Progenitor cell of endocrine pancreas (in vitro differentiated cells): ENCODE data around the gene TRAPPC10. TPM values are rescaled to one million over a fixed set of nuclear protein-coding genes. Genes with fewer than 3 reads are reported as not detected.

Source experiments
- DNase-seq: peaks from one replicate; pipeline ENCODE4 v3.0.0; 2021; ENCODE audit warnings: low spot score; ENCODE audit not compliant: unreplicated experiment
- H3K27ac Mint-ChIP-seq: 2 replicates; pipeline ENCODE4 v1.8.0; 2021; ENCODE audit warnings: mild to moderate bottlenecking, moderate library complexity, mixed read lengths
- H3K27me3 Mint-ChIP-seq: 2 replicates; pipeline ENCODE4 v1.8.0; 2021; ENCODE audit warnings: mixed read lengths
- H3K36me3 Mint-ChIP-seq: 2 replicates; pipeline ENCODE4 v1.8.0; 2022; ENCODE audit warnings: mixed read lengths; ENCODE audit not compliant: insufficient read depth
- H3K4me1 Mint-ChIP-seq: 2 replicates; pipeline ENCODE4 v1.8.0; 2021; ENCODE audit warnings: low read depth, mixed read lengths
- H3K4me3 Mint-ChIP-seq: 2 replicates; pipeline ENCODE4 v1.8.0; 2021; ENCODE audit warnings: low read depth, mild to moderate bottlenecking, moderate library complexity, mixed read lengths
- H3K9me3 Mint-ChIP-seq: 2 replicates; pipeline ENCODE4 v1.8.0; 2021; ENCODE audit warnings: low read depth, mixed read lengths
- CTCF ChIP-seq: fragments of 200-600 bp; sonication (generic); IDR thresholded peaks from one replicate; pipeline ENCODE4 v1.5.0; 2021; ENCODE audit warnings: antibody characterized with exemption, mild to moderate bottlenecking; ENCODE audit not compliant: unreplicated experiment
- total RNA-seq: library from RNA; stranded (reverse); gene quantifications from 2 replicates; pipeline ENCODE4 v1.2.1, GENCODE V29; 2021

Gene TRAPPC10
- total RNA-seq, 1 donor from 2014 or later = 42.7 TPM

DNA sequence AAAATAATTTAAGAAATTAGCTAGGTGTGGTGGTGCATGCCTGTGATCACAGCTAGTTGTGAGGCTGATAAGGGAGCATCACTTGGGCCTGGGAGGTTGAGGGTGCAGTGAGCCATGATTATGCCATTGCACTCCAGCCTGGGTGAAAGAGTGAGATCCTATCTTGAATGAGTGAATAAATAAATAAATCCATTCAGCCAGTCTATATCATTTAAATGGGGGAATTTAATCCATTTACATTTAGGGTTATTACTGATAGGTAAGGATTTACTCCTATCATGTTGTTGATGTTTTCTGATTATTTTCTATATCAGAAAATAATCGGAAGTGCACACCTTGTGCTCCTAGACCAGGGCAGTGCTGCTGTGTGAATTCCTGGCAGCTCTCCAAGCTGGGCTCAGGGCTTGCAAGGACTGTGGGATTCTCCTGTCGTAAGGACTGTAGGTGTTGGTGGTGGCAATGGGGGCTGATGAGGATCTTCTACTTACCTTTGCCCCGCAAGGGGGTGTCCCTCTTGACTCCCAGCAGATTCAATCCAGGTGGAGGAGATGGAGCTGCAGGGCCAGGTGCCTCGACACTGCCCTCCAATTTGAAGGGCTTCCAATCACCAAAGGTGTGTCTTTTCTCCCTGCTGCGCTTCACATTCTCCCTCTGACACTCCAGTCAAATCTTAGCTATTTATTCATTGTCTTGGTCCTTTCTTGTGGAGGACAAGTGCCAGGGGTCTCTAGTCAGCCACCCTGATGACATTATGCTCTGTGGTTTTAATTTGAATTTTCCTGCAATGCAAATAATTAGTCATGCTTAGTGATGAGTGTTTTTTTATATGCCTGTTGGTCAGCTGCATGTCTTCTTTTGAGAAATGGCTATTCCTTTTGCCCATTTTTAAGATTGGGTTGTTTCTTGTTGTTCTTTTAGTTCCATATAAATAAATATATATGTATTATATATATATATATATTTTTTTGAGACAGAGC is 14.1 kb upstream of the TRAPPC10 start:
- Mint-ChIP-seq H3K27me3 (peaks cover 2% of the 10 kb centered on the region), H3K4me1 (no peaks in the 10 kb centered on the region), H3K36me3 (no peaks in the 10 kb centered on the region), H3K27ac (no peak overlapping the region), H3K9me3 (no peaks in the 10 kb centered on the region), H3K4me3 (no peak overlapping the region)
- DNase-seq = no peak
- TF ChIP-seq CTCF = no peak

DNA sequence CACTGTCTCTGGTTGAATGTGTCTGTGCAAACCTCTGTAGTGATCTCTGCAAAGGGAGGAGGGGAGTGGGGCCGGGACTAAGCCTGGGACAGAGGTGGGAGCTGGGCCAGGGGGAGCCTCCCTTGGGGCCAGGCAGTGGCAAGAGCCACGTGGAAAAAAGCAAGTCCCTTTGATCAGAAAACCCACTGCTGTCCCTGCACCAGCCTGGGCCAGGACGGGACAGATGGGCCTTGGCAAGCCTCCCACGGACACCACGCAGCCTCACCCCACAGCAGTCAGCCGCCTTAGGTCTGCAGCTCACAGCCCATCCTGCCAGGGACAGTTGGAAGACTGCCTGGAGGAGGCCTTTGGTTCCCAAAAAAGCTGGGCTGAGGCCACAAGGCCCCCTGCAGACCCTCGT is 11.7 kb upstream of the TRAPPC10 start:
- H3K36me3 Mint-ChIP-seq = no peaks in the 10 kb centered on the region
- no peaks in the 10 kb centered on the region for H3K4me1 Mint-ChIP-seq
- TF ChIP-seq CTCF = no peak
- H3K4me3 Mint-ChIP-seq = no peak overlapping the region
- DNase-seq = no peak
- H3K27me3 Mint-ChIP-seq = peaks cover 2% of the 10 kb centered on the region
- H3K27ac Mint-ChIP-seq = no peak overlapping the region
- H3K9me3 Mint-ChIP-seq = no peaks in the 10 kb centered on the region

- Mint-ChIP-seq H3K4me1 (no peaks in the 10 kb centered on the region), H3K9me3 (no peaks in the 10 kb centered on the region), H3K36me3 (no peaks in the 10 kb centered on the region), H3K4me3 (no peak overlapping the region), H3K27me3 (peaks cover 4% of the 10 kb centered on the region), H3K27ac (no peak overlapping the region)
- DNase-seq = no peak
- no peak for TF ChIP-seq CTCF
Measured at GRCh38 chr21:44002511-44002910, 9.6 kb upstream of the TRAPPC10 start.

GRCh38 chr21:44003307-44003966 is 8.7 kb upstream of the TRAPPC10 start:
- Mint-ChIP-seq H3K36me3 (no peaks in the 10 kb centered on the region), H3K9me3 (no peaks in the 10 kb centered on the region), H3K4me3 (no peak overlapping the region), H3K4me1 (no peaks in the 10 kb centered on the region), H3K27me3 (peaks cover 6% of the 10 kb centered on the region), H3K27ac (peak overlapping the region; percentile 66)
- no peak for DNase-seq
- TF ChIP-seq CTCF = no peak

DNA sequence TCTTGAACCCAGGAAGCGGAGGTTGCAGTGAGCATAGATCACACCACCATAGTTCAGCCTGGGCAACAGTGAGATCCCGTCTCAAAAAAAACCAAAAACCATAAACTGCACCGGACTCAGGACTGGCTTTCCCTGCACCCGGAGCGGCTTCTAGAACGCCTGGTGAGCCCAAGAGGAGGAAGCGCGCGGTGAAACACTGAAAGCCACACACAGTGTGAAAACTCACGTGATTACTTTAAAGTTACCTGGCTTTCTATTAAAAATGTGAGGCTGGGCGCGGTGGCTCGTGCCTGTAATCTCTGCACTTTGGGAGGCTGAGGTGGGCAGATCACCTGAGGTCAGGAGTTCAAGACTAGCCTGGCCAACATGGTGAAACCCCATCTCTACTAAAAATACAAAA is 7.0 kb upstream of the TRAPPC10 start:
- Mint-ChIP-seq H3K9me3 (no peaks in the 10 kb centered on the region), H3K4me1 (no peaks in the 10 kb centered on the region), H3K36me3 (no peaks in the 10 kb centered on the region), H3K4me3 (no peak overlapping the region), H3K27ac (no peak overlapping the region), H3K27me3 (peaks cover 3% of the 10 kb centered on the region)
- TF ChIP-seq CTCF = no peak
- DNase-seq = no peak
